CD4-positive, alpha-beta T cell (primary cell): ENCODE measurements around the gene NYAP2. TPM values are rescaled to one million over a fixed set of nuclear protein-coding genes. Genes with fewer than 3 reads are reported as not detected.

Experiments
- ATAC-seq: fragments of 200-7000 bp; cut with Tn5 transposase; one replicate; pipeline ENCODE4 v1.10.0; 2022; ENCODE audit warnings: mild to moderate bottlenecking; ENCODE audit not compliant: poor library complexity
- CTCF ChIA-PET: fragments of 350-600 bp; sonication (Branson Sonifier 250); formaldehyde crosslinking; loops from one replicate; lab custom pipeline; 2021; ENCODE audit warnings: antibody characterized with exemption, inconsistent platforms; lab: Charles Lee
- POLR2A ChIA-PET: fragments of 350-600 bp; sonication (Branson Sonifier 250); formaldehyde crosslinking; loops from one replicate; lab custom pipeline; 2021; ENCODE audit warnings: antibody characterized with exemption, inconsistent platforms; lab: Charles Lee
- DNase-seq, 14 experiments: peaks; one replicate each; pipeline ENCODE4 v3.0.0-alpha.2; 2013 to 2020; ENCODE audit warnings: mixed read lengths in 2 of 14
- H3K27ac ChIP-seq, 2 donors: one replicate each; pipeline versions ENCODE4 v1.5.1 to v1.7.0; 2013; ENCODE audit warnings: low read length in 2 of 2, low read depth in 1 of 2, mild to moderate bottlenecking in 1 of 2
- H3K27me3 ChIP-seq, 2 experiments: 1 replicate in 1 of 2; 2 replicates in 1 of 2; pipeline versions ENCODE4 v1.6.1 to v1.7.0; 2013; ENCODE audit warnings: low read length in 2 of 2, control low read depth in 1 of 2, mild to moderate bottlenecking in 1 of 2, moderate library complexity in 1 of 2; ENCODE audit not compliant: insufficient read depth in 2 of 2, control insufficient read depth in 1 of 2
- H3K36me3 ChIP-seq: one replicate; pipeline ENCODE4 v1.6.1; 2013; ENCODE audit warnings: low read length, control low read depth; ENCODE audit not compliant: insufficient read depth
- H3K4me1 ChIP-seq: one replicate; pipeline ENCODE4 v1.6.1; 2013; ENCODE audit warnings: low read length, control low read depth; ENCODE audit not compliant: insufficient read depth
- H3K4me3 ChIP-seq: one replicate; pipeline ENCODE4 v1.5.1; 2013; ENCODE audit warnings: mild to moderate bottlenecking, low read length, moderate library complexity
- H3K9me3 ChIP-seq, 2 experiments: 1 replicate in 1 of 2; 2 replicates in 1 of 2; pipeline versions ENCODE4 v1.6.1 to v1.7.0; 2013; ENCODE audit warnings: low read length in 2 of 2, mild to moderate bottlenecking in 2 of 2, control low read depth in 1 of 2, moderate library complexity in 1 of 2; ENCODE audit not compliant: control insufficient read depth in 1 of 2, insufficient read depth in 1 of 2
- H3K27ac Mint-ChIP-seq: one replicate; pipeline ENCODE4 v1.8.0; 2020; ENCODE audit warnings: mixed read lengths
- H3K27me3 Mint-ChIP-seq: one replicate; pipeline ENCODE4 v1.8.0; 2021; ENCODE audit warnings: mixed read lengths
- H3K36me3 Mint-ChIP-seq: one replicate; pipeline ENCODE4 v1.8.0; 2021; ENCODE audit warnings: low read depth, mixed read lengths
- H3K4me1 Mint-ChIP-seq: one replicate; pipeline ENCODE4 v1.8.0; 2021; ENCODE audit warnings: low read depth, mixed read lengths
- H3K4me3 Mint-ChIP-seq: one replicate; pipeline ENCODE4 v1.8.0; 2020; ENCODE audit warnings: mild to moderate bottlenecking, mixed read lengths
- H3K9me3 Mint-ChIP-seq: one replicate; pipeline ENCODE4 v1.8.0; 2020; ENCODE audit warnings: mixed read lengths
- CTCF ChIP-seq: fragments of 200-600 bp; IDR thresholded peaks from one replicate; pipeline ENCODE4 v1.8.0; 2022; ENCODE audit warnings: antibody characterized with exemption, mild to moderate bottlenecking
- intact Hi-C, 2 experiments: fragments of 100-400 bp; cut with DNase I in 1 of 2; cut with micrococcal nuclease in 1 of 2; formaldehyde crosslinking; loops; one replicate each; pipeline versions ENCODE4 v1.15.1 to v1.9.0; 2023 to 2025; cut with DNase I, micrococcal nuclease
- total RNA-seq, 174 experiments: library from RNA in 2 of 174; stranded (reverse) in 2 of 174; gene quantifications; one replicate each; pipeline ENCODE4 v1.2.3 and lab custom pipeline; 2021 to 2026

The NYAP2 gene
- total RNA-seq, 2 experiments from 2014 or later: not detected

GRCh38 chr2:225693259-225693658 lies 293.7 kb downstream of the NYAP2 start:
- intact Hi-C loops: no loop called here
- no peaks in the 10 kb centered on the region for H3K4me1 Mint-ChIP-seq
- no peaks in the 10 kb centered on the region for H3K4me1 ChIP-seq
- H3K4me3 Mint-ChIP-seq: no peak overlapping the region
- H3K27me3 ChIP-seq: peaks cover 0 to 6% of the 10 kb centered on the region in 2 experiments
- H3K36me3 ChIP-seq: no peaks in the 10 kb centered on the region
- peaks cover 15% of the 10 kb centered on the region for H3K27me3 Mint-ChIP-seq
- no peak for TF ChIP-seq CTCF
- no peak for ATAC-seq
- no peak overlapping the region for H3K4me3 ChIP-seq
- H3K9me3 ChIP-seq: no peaks in the 10 kb centered on the region
- ChIA-PET POLR2A (no interaction called here), CTCF (no interaction called here)
- H3K27ac Mint-ChIP-seq: no peak overlapping the region
- no peaks in the 10 kb centered on the region for H3K36me3 Mint-ChIP-seq
- H3K9me3 Mint-ChIP-seq: no peaks in the 10 kb centered on the region
- no peak for DNase-seq
- H3K27ac ChIP-seq: no peak overlapping the region

GRCh38 chr2:225694664-225695063 lies 295.2 kb downstream of the NYAP2 start:
- CTCF ChIA-PET: no interaction called here
- Histone ChIP-seq H3K27me3 (peaks cover 0 to 6% of the 10 kb centered on the region in 2 experiments), H3K4me1 (no peaks in the 10 kb centered on the region), H3K36me3 (no peaks in the 10 kb centered on the region), H3K4me3 (no peak overlapping the region), H3K9me3 (no peaks in the 10 kb centered on the region), H3K27ac (no peak overlapping the region)
- H3K36me3 Mint-ChIP-seq: no peaks in the 10 kb centered on the region
- no peaks in the 10 kb centered on the region for H3K4me1 Mint-ChIP-seq
- H3K9me3 Mint-ChIP-seq: no peaks in the 10 kb centered on the region
- POLR2A ChIA-PET: no interaction called here
- DNase-seq: no peak
- ATAC-seq: no peak
- H3K27me3 Mint-ChIP-seq: peaks cover 13% of the 10 kb centered on the region
- no peak for TF ChIP-seq CTCF
- H3K27ac Mint-ChIP-seq: no peak overlapping the region
- H3K4me3 Mint-ChIP-seq: no peak overlapping the region
- intact Hi-C loops: no loop called here

DNA sequence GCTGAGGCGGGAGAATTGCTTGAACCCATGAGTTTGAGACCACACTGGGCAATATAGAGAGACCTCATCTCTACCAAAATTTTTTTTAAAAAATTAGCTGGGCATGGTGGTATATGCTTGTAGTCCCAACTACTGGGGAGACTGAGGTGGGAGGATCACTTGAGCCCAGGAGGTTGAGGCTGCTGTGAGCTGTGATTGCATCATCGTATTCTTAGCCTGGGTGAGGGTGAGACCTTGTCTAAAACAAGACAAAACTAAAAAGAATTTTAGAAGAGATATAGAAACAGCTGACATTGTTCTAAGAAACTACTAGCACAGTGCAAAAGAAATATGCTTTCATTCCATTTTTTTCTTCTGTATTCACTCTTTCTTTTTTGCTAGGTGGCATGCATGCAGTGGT lies 298.4 kb downstream of the NYAP2 start:
- intact Hi-C loops: no loop called here
- ChIA-PET POLR2A (no interaction called here), CTCF (interaction anchor here (1.6 kb wide), 1 partner anchor 11 kb away, joined by 3 read pairs; no protein-coding TSS in a partner anchor)
- H3K27me3 ChIP-seq: peaks cover 0 to 6% of the 10 kb centered on the region in 2 experiments
- H3K9me3 ChIP-seq: no peaks in the 10 kb centered on the region
- Mint-ChIP-seq H3K27ac (no peak overlapping the region), H3K36me3 (no peaks in the 10 kb centered on the region), H3K4me1 (no peaks in the 10 kb centered on the region), H3K4me3 (no peak overlapping the region), H3K9me3 (no peaks in the 10 kb centered on the region), H3K27me3 (peaks cover 17% of the 10 kb centered on the region)
- no peak overlapping the region for H3K4me3 ChIP-seq
- no peak for TF ChIP-seq CTCF
- no peak for DNase-seq
- no peak overlapping the region for H3K27ac ChIP-seq
- H3K36me3 ChIP-seq: no peaks in the 10 kb centered on the region
- H3K4me1 ChIP-seq: no peaks in the 10 kb centered on the region
- no peak for ATAC-seq
